ENCODE results near the gene COX6A2. TPM values are rescaled to one million over a fixed set of nuclear protein-coding genes. Genes with fewer than 3 reads are reported as not detected.
A peak's percentile ranks its signal among the peaks of the same experiment; 100 is the strongest.

Gene COX6A2
- total and polyA plus RNA-seq, 8 donors = 0.39 to 5.5 (median 0.57) TPM; not detected in 2

DNA sequence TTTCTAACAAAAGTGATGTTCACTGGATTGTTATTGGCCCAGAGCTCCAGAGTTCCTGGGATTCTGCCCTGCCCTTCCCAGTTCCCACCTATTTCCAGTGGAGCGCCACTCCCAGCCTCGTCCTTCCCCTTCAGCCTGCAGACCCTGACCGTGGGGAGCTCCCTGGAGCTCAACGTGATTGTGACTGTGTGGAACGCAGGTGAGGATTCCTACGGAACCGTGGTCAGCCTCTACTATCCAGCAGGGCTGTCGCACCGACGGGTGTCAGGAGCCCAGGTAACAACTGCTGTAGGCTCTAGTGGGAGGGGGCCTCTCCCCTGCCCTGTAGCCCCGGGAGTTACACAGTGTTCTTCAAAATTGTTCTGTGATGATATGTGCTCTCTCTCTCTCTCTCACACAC lies 11.8 kb downstream of the COX6A2 start:
- ATAC-seq (no peak), FAIRE-seq (no peak), DNase-seq (peak in 1 of 6 donors; percentile 17)
- Histone ChIP-seq H3K27ac (no peak overlapping the region), H3K4me3 (no peak overlapping the region), H3K36me3 (no peaks in the 10 kb centered on the region), H3K9me3 (no peaks in the 10 kb centered on the region), H3K4me1 (no peaks in the 10 kb centered on the region), H3K27me3 (no peaks in the 10 kb centered on the region)
- intact Hi-C loops (cut with DNase I) = no loop called here
- WGBS, 2 donors = 55 to 66% methylated on average over 11 of the region's 11 CpGs
- TF ChIP-seq, protein P1, sequence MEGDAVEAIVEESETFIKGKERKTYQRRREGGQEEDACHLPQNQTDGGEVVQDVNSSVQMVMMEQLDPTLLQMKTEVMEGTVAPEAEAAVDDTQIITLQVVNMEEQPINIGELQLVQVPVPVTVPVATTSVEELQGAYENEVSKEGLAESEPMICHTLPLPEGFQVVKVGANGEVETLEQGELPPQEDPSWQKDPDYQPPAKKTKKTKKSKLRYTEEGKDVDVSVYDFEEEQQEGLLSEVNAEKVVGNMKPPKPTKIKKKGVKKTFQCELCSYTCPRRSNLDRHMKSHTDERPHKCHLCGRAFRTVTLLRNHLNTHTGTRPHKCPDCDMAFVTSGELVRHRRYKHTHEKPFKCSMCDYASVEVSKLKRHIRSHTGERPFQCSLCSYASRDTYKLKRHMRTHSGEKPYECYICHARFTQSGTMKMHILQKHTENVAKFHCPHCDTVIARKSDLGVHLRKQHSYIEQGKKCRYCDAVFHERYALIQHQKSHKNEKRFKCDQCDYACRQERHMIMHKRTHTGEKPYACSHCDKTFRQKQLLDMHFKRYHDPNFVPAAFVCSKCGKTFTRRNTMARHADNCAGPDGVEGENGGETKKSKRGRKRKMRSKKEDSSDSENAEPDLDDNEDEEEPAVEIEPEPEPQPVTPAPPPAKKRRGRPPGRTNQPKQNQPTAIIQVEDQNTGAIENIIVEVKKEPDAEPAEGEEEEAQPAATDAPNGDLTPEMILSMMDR (IDR thresholded peaks at IDR 0.05) = no peak

DNA sequence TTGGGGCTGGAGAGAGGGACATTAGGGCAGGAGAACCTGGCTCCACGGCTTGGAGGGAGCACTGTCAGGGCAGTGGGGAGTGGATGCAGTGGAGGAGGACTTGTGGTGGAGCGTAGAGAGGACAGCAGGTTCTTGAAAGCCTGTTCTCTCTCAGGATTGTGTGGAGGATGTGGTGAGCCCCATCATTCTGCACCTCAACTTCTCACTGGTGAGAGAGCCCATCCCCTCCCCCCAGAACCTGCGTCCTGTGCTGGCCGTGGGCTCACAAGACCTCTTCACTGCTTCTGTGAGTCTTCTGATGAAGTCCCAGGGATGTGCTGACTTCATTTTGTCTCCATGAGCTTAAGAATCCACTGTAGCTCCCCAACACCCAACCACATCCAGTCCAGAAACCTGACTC lies 13.5 kb downstream of the COX6A2 start:
- 65 to 83% methylated on average over 4 of the region's 4 CpGs for WGBS, 2 donors
- ATAC-seq (no peak), DNase-seq (no peak), FAIRE-seq (no peak)
- Histone ChIP-seq H3K4me1 (no peaks in the 10 kb centered on the region), H3K27me3 (no peaks in the 10 kb centered on the region), H3K4me3 (no peak overlapping the region), H3K9me3 (no peaks in the 10 kb centered on the region), H3K36me3 (no peaks in the 10 kb centered on the region), H3K27ac (no peak overlapping the region)
- intact Hi-C loops (cut with DNase I) = no loop called here
- TF ChIP-seq, protein P1 (IDR thresholded peaks at IDR 0.05) = no peak

DNA sequence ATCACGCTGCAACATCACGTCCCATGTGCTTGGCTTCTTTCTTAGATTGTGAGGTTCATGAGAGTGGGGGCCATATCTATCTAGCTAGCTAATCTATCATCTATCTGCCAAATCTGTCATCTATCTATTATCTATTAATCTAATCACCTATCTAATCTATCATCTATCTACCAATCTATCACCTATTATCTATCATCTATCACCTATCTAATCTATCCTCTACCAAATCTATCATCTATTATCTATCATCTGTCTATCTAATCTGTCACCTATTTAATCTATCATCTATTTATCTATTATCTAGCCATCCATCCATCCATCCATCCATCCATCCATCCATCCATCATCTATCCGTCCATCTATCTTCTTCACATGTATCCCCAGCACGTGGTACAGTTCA lies 14.2 kb downstream of the COX6A2 start:
- Histone ChIP-seq H3K4me3 (no peak overlapping the region), H3K9me3 (no peaks in the 10 kb centered on the region), H3K36me3 (no peaks in the 10 kb centered on the region), H3K4me1 (no peaks in the 10 kb centered on the region), H3K27me3 (no peaks in the 10 kb centered on the region), H3K27ac (no peak overlapping the region)
- WGBS, 2 donors = 64 to 65% methylated on average over 4 of the region's 4 CpGs
- TF ChIP-seq, protein P1 (IDR thresholded peaks at IDR 0.05) = no peak
- intact Hi-C loops (cut with DNase I) = no loop called here
- no peak for FAIRE-seq
- no peak for DNase-seq
- no peak for ATAC-seq

DNA sequence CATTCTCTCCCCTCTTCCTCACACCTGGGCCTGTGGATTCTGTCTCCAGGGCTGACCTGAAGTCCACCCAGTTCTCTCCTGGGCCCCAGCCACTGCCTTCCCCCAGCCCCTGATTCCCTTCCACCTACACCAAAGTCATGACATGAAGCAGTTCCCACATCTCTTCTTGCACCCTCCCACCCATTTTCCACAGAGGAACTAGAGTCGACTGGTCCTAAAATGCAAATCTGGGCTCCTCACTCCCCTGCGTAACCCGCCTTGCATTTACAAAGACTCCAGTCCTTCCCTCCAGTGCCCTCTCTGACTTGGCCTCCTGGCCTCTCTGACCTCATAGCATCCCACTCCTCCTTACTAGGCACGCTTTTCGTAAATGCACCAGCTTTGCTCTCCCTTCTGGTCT lies 14.8 kb downstream of the COX6A2 start:
- H3K9me3 ChIP-seq = no peaks in the 10 kb centered on the region
- no peak for DNase-seq
- no peaks in the 10 kb centered on the region for H3K36me3 ChIP-seq
- TF ChIP-seq, protein P1 (IDR thresholded peaks at IDR 0.05) = no peak
- intact Hi-C loops (cut with DNase I) = no loop called here
- no peak for ATAC-seq
- H3K27ac ChIP-seq = no peak overlapping the region
- FAIRE-seq = no peak
- WGBS, 2 donors = 82 to 88% methylated on average over 5 of the region's 5 CpGs
- H3K27me3 ChIP-seq = no peaks in the 10 kb centered on the region
- H3K4me1 ChIP-seq = no peaks in the 10 kb centered on the region
- no peak overlapping the region for H3K4me3 ChIP-seq

DNA sequence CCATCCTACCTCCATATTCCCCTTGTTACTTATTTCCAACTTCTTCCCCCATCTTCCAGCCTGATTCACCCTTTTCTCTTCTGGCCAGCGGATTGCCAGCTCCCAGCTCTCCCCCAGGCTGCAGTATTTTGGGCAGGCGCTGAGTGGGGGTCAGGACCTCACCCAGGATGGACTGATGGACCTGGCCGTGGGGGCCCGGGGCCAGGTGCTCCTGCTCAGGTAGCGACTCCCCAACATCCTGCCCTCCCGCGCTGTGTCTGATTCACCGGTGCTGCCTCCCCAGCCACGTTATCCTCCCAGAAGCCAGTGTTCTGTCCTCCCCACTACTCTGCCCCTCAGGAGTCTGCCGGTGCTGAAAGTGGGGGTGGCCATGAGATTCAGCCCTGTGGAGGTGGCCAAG lies 15.4 kb downstream of the COX6A2 start:
- TF ChIP-seq, protein P1 (IDR thresholded peaks at IDR 0.05) = no peak
- WGBS, 2 donors = 80 to 82% methylated on average over 10 of the region's 10 CpGs

More for the DNA sequence above, 15.4 kb downstream of the COX6A2 start:
- H3K4me3 ChIP-seq = no peak overlapping the region
- H3K36me3 ChIP-seq = no peaks in the 10 kb centered on the region
- no peak for DNase-seq
- FAIRE-seq = no peak
- no peaks in the 10 kb centered on the region for H3K9me3 ChIP-seq
- H3K27ac ChIP-seq = no peak overlapping the region
- intact Hi-C loops (cut with DNase I) = no loop called here
- H3K27me3 ChIP-seq = no peaks in the 10 kb centered on the region
- H3K4me1 ChIP-seq = no peaks in the 10 kb centered on the region
- ATAC-seq = no peak

Data from pancreas (tissue), 10 donors.